ENCODE data around the gene BEGAIN.

BEGAIN gene

DNA sequence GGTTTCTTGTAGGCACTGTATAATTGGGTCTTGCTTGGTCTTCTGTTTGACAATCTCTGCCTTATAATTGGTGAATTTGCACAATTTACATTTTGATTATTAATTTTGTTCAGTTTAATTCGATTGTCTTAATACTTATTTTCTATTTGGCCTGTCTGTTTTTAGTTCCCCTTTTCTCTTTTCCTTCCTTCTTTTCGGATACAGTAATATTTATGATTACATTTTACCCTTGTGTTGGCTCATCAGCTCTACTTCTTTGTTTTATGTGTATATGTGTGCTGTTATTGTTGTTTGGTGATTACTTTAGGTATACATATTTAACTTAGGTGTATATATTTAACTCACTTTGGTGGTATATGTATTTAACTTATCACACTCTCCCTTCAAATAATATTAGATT lies 12.8 kb upstream of the BEGAIN start:
- DNase-seq, result no peak

- no peak for DNase-seq
These were observed 7.4 kb upstream of the BEGAIN start for GRCh38 chr14:100594625-100594951.

GRCh38 chr14:100593751-100594624 lies 6.8 kb upstream of the BEGAIN start:
- no peak for DNase-seq

DNA sequence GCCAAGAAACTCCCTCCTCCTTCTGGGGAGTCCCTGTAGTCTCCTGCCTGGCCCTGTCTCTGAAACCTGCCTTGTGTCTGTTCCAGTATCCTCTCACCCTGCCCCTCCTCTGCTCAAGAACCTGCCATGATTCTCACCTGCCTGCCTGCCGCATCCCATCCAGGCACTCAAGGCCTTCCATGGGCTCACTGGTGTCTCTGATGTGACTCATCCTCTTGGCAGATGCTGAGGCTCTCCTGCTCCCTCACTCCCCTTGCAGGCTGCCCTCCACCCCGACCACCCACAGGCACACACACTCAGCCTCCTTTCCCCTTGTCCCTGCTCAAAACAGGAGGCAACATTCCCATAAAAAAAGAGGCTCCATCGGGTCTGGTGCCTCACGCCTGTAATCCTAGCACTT lies 5.8 kb upstream of the BEGAIN start:
- DNase-seq, result no peak

DNA sequence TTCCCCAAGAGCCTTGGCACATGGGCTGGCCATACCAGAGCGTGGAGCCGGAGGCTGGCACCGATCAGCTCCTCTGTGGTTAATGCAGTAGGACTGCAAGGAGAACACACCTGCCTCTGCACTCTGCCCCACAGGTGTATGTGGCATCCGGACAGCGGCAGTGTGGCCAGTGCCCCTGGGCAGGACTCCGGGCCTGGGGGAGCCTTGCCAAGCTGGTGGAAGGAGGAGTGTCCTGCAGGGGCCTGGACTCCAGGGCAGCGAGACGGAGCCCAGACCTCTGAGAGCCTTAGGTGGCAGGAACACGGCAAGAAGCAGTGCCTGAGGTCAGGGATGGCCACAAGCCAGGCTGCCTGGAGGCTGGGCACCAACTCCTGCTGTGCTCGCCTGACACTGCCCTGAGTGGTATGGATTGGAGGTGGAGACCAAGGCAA lies 5.3 kb upstream of the BEGAIN start:
- no peak for DNase-seq

GRCh38 chr14:100591453-100592371 lies 4.5 kb upstream of the BEGAIN start:
- DNase-seq, result no peak

DNA sequence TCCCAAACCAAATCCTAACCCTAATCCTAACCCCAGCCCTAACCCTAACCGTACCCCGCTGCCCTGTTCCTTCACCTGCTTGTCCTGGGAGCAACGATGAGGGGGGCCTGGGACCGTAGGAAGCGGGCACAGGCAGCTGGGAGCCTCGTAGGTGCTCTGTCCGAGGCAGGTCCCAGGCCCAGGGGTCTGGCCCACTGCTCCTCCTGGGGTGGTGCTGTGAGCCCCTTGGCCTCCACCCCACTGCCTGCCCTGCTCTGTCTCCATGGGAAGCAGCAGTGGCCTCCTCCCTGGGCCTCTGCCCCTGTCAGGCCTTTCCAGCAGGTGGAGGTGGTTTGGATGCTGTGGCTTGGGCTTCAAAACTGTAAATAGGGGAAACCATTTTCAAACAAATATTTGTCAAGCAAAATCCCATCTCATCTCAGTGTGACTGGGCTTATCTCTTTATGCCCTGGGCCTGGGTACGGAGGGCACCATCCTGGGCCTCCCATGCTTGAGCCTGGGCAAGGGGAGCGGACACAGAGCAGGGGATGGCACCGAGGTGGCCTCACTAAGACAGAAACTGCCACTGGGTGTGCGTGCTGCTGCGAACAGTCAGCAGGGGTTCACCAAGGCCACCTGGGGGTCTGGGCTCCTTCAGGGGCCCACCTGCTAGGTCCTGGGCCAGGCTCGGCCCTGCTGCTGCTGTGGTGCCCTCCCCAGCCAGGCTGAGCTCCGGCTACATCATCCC lies 3.7 kb upstream of the BEGAIN start:
- no peak for DNase-seq

DNA sequence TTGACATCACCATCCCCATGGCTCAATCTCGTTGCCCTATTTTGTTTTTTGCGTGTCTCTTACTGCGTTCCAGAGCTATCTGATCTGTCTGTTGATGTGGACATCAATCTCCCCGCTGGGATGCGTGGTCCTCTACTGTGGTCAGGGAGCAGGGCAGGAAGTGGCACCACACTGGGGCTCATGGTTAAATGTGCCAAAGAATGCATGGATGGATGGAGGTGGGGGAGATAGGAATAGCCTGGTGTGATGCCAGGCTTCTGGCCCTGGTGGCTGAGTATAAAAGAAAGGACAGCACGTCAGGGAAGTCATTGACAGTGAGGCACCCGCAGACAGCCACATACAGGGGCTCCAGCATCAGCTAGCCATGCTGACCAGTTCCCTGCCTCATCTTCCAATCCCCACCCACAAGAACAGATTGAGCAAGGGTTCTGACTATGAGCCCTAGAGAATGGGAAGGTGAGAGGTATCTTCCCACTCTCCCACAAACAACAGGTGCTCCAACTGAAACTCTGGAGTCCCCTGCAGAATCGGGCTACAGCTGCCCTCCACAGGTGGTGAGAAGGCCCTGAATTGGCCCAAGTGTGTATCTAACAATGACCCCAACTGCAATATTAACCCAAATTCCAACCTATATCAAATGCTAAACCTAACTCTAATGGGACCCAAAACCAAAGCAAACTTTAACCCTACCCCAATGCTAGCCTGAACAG lies 2.7 kb upstream of the BEGAIN start:
- DNase-seq, result no peak

DNA sequence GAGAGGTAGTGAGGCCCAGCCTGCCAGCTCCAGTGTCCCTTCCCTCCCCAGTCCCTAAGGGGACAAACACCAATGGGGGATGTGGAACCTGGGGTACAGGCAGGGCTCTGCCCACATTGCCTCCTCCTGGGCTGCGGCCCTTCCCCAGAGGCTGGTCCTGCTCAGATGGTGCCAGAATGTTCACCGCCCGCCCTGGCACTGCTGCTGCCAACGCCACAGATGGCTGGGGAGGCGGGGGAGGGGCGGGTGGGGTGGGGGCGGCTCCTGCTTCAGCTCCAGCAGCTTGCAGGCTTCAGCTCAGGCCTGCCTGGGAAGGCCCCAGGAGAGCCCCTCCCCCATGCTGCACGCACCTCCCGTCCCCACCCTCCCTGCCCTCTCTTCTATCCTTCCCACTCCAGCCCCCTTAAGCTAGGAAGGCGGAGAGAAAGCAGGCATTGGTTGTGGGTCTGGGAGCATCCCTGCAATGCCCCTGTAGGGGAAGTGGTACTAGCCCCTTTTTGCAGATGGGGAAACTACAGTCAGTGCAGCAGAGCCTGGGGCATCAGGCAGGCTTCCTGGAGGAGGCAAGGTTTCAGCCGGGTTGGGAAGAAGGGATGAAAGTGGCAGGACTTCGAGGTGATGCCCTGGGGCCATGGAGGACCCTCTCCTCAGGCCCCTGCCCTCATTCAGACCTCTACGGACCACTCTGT lies 2.0 kb upstream of the BEGAIN start:
- DNase-seq, result no peak

GRCh38 chr14:100588671-100589070 lies 1.5 kb upstream of the BEGAIN start:
- DNase-seq, result no peak

- DNase-seq, result no peak
These were observed 670 bp upstream of the BEGAIN start for GRCh38 chr14:100587763-100588411.

DNA sequence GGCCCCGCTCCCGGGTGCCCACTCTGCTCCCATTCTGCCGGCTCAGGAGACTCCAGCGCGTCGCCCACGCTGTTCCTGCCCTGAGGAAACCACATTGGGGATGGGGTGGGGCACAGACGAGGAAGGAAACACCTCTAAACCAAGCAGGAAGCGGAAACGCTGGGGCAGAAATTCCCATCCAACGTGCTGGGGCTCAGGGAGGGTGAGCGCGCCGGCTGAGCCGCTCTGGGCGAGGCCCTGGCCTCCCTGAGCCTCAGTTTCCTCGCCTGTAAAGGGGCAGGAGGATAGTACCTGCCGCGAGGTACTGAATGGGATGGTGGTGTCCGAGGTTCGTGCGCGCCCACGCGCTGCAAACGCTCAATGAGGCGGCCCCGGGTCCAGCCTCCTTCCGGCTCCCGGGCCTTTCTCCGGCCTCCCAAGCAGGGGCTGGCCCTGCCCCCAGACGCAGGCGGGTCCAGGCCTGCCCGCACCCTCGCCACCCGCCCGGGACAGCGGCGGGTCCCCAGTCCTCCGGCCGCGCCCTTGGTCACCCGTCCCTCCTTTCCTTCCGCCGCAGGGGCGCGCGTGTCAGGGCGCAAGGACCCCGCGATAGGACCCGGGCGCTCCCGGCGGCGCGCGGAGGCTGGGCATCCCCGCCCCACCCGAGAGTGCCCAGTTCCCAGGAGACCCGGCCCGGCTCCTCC lies 673 bp downstream of the BEGAIN start:
- DNase-seq, result peak; percentile 47 to 49

DNA sequence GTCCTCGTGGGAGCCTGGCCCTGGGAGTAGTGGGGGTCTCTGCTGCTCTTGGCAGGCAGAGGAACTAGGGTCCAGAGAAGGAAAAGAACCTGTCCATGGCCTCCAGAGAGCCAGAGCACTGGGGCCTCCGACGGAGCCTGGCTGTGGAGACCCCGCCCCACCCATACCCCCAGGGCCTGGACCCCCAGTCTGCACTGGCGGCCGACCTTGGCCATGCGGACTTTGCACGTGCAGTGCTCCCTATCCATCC lies 1.1 kb downstream of the BEGAIN start:
- no peak for DNase-seq

DNA sequence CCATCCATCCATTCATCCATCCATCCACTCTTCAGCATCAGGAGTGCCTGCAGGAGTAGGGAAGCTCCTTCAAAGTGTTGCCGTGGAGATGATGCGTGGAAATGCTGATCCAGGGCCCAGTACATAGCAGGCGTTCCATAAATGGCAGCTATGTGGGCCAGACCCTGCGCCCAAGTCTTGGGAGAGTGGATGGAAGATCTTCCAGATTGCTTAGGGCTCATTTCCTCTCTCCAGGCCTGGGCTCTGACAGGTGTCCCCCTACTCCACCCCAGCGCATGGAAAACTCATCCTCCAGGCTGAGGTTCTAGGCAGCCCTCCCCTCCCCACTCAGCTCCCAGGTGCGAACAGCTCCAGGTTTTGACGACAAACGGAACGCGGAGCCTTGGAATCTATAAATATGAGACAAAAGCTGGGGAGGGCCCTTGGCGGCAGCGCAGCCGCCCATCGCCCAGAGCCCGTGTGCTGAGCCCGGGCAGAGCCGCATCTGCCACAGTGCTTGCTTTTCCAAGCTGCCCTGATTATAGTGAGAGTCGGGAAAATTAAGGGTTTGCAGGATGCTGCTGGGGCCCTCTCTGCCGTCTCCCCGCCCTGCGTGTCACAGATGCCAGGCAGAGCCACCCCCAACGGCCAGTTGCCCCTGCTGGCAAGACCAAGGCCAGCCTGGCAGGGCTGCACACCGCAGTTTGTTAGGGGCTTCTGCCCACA lies 1.6 kb downstream of the BEGAIN start:
- no peak for DNase-seq

DNA sequence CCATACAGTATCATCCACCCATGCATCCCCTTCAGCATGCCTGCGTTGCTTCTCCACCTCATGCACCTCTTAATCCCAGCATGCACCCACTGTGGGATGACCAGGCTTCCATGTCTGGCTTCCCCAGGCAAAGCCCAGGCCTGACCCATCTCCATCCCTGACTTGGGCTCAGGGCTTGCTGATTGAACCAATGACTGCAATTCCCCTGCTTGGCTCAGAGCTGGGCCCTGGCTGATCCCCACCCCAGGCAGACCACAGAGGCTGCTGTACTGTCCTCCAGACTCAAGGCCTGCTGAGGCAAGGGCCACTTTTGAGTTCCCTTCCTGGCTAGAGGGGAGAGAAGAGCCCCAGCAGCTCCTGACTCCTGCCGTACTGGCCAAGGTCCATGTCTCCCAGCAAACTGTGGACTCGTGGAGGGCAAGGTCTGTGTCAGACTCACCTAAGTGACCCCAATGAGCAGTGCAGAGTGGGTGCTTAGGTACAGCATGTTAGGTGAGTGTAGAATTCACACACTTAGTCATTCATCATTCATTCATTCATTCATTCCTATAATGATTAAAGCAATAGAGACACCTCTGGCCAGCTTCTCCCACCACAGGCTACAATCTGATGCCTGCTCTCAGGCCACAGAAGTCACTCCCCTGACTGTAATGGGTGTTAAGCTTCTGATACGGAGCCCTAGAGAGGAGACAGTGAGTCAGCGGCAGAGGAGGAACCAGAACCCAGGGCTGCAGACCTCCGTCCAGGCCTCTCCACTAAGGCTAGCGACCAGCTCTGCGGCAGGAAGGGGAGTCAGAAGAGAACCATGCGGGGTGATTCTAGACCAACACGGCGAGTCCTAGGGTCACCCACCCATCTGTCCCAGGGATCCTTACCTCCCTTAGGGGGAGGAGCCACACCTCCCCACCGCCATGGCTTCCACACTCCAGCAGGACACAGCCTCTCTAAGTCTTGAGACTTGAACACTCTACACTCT lies 2.9 kb downstream of the BEGAIN start:
- DNase-seq, result no peak

DNA sequence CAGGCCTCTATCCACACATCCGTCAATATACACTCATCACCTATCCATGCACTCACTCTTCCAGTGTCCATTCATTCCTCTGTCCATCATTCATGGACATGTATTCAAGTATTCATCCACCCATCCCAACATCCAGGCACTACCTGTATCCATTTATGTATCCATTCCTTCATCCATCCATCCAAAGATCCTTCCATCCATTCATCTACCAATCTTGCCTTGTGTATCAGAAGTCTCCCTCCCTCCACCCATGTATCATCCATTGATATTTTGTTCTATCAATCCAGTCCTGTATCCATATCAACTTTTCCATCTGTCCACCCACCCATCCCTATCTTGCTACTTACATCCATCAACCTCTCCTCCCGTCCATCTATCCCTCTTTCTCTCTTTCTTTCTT lies 4.0 kb downstream of the BEGAIN start:
- no peak for DNase-seq

DNA sequence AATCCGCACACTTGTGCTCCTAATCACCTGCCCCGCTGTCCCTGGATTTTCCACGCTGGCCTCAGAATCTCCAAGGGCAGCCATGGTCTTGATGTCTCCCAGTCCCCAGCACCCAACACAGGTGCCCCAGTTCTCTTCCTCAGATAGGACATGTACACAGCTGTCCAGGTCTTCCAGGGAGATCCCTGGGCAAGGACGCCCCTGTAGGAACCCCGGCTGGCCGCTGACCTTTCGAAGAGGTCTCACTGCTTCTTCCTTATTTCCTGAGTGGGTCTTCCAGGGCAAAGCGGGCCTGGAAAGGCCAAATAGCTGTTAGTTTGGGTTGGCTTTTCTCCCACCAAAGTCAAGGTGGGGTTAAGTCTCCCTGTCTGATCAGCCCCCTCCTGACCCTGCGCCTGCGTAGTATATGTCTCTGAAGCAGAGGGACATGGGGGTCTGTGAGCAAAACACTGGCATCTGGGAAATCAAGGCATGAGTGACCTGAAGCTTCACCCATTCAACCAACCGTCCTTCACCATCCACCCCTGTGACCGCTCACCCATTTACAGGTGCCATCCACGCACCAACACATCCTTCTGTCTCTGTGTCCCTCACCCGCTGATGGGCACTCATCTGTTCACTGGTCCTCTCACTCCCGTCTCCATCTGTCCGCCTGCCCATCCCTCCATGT lies 4.6 kb downstream of the BEGAIN start:
- no peak for DNase-seq
